NCI-H2196 treated with DMSO at 0.1 percent for 48 hours (cell line): ENCODE data around the gene USP27X.

Source experiments
- DNase-seq: peaks from one replicate; lab custom pipeline; 2025; ENCODE audit not compliant: unreplicated experiment; lab: John Stamatoyannopoulos, UW

Gene USP27X

DNA sequence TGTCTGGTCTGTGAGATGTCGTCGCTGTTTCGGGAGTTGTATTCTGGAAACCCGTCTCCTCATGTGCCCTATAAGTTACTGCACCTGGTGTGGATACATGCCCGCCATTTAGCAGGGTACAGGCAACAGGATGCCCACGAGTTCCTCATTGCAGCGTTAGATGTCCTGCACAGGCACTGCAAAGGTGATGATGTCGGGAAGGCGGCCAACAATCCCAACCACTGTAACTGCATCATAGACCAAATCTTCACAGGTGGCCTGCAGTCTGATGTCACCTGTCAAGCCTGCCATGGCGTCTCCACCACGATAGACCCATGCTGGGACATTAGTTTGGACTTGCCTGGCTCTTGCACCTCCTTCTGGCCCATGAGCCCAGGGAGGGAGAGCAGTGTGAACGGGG is 1.4 kb downstream of the USP27X start:
- DNase-seq = no peak

DNA sequence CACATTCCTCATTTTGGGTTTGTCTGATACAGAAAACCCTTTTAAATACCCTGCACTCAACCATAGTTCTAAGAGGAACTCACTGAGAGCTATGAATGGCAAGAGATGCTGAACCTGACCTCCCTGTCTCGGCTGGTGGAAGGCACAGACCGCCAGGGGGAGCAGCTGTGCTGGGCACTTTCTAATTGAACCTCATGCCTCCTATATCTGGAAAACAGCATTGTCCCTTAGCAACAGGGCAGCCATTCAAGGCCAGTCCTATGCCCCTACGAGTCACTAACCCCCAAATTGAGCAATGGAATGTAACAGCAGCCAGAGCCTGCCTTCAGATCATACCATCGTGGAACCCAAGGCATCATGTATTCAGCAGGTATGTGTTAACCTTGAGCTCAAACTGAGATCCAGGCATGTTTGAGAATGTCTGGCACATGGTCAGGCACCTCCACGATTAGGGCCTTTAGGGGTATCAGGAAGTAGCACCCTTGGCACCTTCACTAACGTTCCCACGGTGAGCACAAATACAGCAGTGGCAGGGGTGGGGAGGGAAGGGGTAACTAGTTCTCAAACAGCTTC is 5.1 kb downstream of the USP27X start:
- DNase-seq = peak; percentile 39

DNA sequence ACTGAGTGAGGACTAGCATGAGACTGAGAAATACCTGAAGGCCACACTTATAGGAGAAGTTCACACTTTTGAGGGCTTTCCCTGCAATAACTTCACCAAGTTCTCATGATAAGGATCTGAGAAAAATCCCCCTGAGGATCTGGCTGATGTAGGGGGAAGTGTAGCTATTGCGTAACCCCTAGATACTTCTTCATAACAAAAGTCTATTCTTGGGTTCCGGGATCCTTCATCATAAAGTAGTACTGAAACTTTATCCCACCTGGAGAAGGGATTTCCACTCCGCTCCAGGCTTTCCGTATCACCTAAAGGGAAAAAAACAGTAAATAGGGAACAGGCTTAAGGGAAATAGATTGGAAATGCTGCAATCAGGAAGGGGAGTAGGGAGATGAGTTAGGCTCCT is 13.3 kb downstream of the USP27X start:
- no peak for DNase-seq

DNA sequence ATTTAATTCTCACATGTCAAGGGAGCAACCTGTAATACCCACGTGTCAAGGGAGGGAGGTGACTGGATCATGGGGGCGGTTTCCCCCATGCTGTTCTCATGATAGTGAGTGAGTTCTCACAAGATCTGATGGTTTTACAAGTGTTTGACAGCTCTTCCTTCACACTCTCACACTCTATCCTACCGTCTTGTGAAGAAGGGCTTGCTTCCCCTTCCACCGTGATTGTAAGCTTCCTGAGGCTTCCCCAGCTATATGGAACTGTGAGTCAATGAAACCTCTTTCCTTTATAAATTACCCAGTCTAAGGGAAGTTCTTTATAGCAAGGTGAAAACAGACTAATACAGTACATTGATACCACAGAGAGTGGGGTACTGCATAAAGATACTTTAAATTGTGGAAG is 17.7 kb downstream of the USP27X start:
- no peak for DNase-seq

DNA sequence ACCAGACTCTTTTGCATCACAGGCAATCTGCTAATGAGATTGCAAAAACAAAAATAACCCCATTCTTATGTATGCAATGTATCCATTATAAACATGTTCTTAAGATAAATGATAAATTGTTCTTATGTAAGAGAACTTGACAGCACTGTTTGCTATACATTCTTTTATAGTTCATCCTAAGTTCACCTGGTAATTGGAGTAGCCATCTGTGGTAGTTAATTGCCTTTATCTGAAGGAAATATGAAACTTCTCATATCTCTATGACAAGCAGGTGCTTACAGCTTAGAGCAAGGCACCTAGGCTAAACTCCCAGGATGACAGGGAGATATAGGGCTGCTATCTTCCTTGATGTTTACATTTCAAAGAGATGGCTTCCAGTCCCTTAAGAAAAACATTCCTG is 21.8 kb downstream of the USP27X start:
- DNase-seq = peak; percentile 29

GRCh38 chrX:49910344-49910743 is 31.1 kb downstream of the USP27X start:
- peak; percentile 67 for DNase-seq

DNA sequence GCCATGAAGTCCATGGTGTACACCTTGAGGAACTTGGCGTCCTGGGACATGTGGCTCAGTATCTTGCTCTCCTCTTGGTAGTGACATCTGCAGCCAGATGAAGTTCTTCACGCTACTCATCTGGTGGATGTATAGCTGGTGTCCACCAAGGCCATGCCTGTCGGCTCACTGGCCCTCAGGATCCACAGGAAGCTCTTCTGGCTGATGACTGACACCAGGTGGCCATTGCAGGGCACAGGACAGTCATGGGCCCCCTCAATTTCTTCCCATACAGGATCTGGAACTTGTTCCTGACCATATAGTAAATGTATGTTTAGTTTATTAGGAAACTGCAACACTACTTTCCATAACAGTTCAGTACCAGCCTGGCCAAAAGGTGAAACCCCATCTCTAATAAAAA is 32.8 kb downstream of the USP27X start:
- no peak for DNase-seq

GRCh38 chrX:49912861-49913260 is 33.6 kb downstream of the USP27X start:
- DNase-seq = no peak

DNA sequence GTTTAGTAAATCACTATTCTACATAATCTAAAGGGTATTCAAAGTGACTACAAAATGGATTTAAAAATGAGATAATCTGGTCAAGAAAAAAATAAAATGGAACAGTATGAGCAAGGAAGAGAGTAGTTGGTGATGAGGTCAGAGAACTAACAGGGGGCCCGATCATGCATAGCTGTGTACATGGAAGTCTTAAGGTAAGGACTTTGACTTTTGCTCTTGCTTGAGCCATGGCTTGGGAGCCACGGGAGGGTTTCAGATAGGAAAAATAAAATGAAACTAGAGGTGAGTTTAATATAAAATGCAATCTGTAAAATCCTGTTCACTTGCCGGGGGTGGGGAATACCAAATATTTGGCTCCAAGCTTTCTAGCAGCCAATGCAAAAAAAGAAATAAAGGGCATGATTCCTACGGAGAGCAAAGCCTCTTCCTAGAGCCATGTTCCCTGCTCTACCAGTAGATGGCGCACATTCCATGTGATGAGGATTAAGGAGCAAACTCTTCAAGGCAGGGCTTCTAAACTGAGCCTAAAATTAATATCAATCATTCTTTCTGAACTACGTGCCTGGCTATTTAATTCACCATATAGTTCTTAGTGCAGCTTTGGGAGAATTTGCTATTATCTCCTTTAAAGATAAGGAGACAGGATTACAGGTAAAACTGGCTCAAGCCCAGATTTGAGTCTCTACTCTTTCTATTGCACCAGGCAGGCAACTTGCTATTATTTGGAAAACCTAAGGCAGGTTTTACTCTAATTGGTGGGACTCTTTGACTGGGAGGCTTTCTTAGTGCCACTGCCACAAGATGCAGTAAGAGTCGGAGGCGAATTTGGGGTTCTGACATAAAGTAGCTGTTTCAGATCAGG is 36.3 kb downstream of the USP27X start:
- peak; percentile 6 for DNase-seq

DNA sequence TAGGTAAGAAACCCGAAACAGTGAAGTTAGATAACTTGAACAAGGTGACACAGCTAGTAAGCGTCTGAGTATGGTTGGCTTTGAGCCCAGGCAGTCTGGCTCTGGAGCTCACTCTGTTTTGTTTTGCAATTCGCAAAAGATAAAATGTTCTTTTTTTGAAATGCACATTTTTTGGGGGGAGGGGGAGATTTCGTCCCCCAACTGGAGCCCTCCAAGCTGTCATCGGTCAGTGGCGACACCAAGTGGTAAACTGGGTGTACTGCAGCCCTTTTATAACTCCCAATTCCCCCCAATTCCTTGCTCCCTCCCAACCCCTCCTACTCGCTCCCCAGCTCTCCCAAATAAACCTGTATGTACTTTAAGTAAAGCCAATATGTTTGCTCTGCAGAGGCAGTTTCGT is 40.3 kb downstream of the USP27X start:
- peak; percentile 5 for DNase-seq

- no peak for DNase-seq
Observed at GRCh38 chrX:49921109-49921508, 41.8 kb downstream of the USP27X start.

DNA sequence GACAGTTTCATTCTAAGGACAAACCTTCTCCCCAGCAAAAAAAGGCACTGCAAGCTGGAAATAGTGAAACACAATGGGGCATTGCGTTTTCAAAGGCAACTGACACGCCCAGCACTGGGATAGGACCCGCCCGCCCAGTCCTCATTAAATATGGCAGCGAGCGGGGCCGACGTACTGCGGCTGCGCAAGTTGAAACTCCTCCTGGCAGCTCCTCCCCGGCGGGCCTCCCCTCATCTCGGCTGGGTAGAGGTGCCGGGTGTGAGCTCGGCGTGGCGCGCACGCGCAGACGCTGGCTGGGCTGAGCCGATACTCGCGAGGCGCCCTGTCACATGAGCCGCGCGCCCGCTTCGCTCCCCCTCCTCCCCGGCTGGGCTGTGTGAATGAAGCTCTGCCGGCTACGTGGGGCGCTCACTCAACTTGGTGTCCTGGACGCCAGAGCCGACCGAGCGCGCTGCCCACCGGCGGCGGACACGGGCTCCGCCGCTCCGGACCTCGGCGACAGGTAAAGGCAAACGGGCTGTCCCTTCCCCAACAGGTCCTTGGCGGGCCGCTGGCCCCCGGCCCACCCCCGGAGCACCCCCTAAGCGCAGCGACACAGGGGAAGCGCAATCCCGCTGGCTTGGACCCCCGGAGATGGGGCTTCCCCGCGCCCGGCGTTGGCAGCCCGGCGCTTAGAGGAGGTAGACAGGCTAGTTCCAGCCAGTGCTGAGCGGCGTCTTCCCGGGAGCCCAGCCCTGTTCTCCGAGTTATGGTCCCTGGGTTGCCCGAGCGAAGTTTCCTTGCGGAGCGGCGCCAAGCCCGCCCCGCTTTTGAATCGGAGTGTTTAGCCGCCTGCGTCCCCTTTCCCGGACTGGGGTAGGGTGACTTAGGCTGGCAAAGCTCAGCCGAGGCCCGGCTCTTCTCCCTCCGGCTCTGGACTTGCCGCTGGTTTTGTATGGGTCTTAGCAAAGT is 43.3 kb downstream of the USP27X start, which contains the start of gene CLCN5:
CLCN5 (plus strand) TSS at position 306 of the 951 bp plus-strand sequence. CDS start 2,703 bp downstream, outside the sequence.
- DNase-seq = peak; percentile 78

DNA sequence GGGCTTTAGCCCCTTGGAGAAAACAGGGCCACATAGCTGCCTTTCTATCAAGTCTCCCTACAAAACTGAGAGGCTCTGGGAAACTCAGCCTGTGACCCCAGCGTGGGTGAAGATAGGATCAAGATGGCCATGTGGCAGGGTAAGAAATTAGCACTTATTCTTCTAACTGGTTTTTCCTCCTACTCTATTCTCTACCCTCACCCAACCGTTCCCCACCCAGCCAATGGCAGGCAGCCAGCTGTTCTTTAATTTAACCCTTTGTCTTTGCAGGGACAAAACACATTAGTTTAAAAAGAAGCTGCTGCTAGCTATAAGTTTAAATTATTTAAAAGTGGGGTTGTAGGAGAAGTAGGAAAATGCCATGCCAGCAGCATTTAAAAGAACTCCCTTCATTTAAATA is 45.9 kb downstream of the USP27X start:
- DNase-seq = no peak

DNA sequence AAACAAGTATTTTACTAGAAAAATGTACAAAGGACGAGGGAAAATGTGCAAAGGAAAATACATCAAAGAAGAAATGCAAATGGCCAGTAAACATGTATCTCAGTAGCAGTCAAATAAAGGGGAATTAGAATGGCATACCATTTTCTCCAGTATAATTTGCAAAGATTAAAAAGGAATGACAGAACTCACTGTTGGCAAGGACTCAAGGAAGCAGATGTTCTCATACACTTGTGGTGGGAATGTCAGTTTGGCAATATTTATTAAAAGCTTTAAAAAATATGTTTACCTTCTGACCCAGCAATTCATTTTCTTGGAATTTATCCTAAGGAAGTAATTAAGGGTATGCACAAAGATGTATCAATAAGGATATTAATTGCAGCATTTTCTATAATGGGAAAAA is 50.8 kb downstream of the USP27X start:
- DNase-seq = no peak
